GM03348 (cell line): ENCODE results near the gene SCAND1.
"Not testable (repeated sequence)": the region's sequence is repeated elsewhere in the genome, so short reads cannot be mapped to it uniquely, and the experiment has no call there.

ENCODE experiments used
- DNase-seq: peaks from one replicate; pipeline ENCODE4 v3.0.0; 2012; ENCODE audit warnings: low spot score

SCAND1 gene

DNA sequence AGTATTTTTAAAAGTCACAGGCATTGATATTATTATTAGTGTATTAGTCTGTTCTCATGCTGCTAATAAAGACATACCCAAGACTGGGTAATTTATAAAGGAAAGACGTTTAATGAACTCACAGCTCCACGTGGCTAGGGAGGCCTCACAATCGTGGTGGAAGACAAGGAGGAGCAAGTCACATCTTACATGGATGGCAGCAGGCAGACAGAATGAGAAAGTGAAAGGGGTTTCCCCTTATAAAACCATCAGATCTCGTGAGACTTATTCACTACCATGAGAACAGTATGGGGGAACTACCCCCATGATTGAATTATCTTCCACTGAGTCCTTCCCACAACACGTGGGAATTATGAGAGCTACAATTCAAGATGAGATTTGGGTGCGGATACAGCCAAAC is 5.0 kb upstream of the SCAND1 start:
- not testable (repeated sequence) for DNase-seq

DNA sequence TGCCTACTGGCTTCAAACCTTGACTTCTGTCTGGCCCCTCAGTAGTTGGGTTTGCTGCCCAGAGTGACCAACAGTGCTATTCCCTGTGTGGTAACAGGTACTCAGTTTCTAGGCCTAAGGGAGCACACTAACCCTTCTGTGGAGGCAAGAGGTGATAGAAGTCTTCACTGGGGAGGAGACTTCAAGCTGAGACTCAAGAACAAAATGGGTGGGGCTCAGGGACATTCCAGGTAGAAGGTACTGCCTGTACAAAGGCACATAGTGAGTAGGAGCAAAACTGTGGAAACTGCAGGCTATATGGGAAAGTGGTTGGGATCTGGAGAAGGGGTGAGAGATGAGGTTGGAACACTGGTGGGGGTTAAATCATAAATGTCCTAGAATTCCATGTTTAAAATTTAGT is 2.3 kb upstream of the SCAND1 start:
- DNase-seq = no peak

DNA sequence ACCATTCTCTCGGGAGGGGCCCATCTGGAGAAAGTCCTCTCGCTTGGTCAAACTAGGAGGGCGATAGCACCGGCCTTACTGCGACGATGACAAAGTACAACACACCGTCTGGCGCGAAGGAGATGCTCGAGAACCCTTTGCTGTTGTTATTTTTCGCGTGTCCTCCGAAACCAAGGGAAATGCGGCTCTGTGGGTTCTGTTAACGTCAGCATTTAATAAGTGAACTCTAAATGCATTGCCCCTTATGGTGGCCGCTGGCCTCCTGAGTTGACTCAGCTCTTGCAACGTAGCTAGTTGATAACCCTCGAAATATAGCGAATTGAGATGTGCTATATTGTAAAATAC is 577 bp upstream of the SCAND1 start:
- DNase-seq = no peak

DNA sequence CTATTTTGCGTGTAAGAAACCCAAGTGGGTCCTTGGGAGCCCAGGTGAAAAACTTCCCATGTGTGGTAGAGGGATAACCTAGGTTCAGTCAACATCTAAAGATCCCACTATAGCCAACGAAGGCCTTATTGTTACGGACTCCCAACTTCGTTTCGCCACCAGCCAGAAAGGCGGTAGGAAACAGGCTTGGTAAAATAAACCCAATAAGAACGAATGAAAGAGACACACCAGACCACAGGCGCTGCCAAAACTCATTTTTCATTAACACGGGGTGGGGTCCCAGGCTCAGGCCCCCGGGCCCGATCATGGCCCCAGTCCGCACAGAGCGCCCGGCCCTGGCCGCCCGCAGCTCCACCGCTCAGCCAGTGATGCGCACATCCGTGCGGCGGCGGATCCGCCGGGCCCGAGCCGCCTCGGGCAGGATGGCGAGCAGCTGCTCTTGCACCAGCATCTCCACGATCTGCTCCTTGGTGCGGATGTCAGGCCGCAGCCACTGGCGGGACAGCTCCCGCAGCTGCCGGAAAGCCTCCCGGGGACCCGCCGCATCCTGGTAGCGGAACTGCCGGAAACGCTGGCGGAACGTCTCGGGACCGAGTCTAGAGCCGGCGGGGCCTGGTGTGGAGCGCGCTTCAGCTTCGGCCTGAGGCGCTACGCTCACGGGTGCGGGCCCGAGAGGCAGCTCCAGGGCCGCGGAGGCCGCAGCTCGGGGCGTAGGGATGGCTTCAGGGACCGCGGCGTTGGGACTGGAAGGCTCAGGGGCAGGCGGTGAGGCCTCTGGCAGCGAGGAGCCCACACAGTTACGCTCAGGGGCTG is 709 bp downstream of the SCAND1 start:
- DNase-seq = peak; percentile 62

DNA sequence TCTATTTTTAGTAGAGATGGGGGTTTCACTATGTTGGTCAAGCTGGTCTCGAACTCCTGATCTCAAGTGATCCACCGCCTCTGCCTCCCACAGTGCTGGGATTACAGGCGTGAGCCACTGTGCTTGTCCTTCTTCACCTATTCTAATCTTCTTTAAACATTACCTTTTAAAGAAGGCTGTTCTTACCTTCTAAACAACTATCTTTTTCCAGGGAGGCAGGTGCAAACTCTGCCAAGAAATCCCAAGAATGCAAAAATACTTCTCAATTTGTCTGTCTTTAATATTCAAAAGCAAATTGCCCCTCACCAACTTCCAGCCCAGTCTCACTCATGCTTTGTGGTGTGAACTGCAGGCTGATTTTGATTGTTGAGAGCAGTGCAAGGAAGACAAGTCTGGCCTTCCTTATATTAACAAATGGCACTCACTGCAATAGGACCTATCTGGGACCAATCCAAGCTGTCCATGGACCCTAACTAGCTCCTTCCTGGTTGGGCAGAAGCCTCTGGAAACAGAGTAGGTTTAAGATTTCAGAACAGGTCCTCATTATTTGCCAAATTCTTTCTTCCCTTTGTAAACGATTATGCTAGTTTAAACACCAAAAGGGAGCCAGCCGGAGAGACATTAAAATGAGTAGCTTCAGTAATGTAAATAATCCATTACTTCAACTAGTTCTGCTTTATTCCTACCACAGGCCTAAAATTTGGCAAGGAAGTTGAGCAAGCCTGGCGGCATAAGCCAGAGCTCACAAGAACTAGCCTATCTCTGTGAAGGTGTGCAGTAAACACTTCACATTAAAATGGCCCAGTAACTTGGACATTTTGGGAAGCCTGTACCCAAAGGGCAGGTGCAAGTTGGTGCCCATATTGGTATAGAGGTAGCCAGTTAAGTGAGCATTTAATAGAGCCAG is 1.6 kb downstream of the SCAND1 start:
- peak; percentile 17 for DNase-seq

DNA sequence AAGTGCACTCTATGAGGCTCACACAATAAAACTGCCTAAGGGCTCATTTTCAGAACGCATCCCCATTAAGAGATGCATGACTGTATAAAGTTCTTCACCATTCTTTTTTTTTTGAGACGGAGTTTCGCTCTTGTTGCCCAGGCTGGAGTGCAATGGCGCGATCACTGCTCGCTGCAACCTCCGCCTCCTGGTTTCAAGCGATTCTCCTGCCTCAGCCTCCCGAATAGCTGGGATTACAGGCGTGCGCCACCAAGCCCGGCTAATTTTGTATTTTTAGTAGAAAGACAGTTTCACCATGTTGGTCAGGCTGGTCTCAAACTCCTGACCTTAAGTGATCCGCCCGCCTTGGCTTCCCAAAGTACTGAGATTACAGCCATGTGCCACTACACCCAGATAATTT is 2.2 kb downstream of the SCAND1 start:
- not testable (repeated sequence) for DNase-seq

DNA sequence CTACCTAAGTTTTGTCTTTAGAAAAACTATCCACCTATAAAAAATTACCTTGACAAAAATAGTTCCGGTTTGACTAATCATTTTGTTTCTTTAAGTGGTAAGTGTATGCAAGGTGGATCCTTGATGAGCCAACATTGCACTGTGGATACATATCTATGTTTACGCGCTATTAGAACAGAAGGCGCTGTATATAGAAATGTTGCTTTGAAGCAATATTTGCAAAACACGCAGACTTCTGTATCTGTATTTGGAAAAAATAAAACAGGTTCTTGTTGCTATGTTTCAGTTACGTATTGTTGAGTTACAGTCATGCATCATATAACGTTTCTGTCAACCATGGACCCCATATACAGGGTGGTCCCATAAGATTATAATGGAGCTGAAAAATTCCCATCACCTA is 4.2 kb downstream of the SCAND1 start:
- DNase-seq = no peak

DNA sequence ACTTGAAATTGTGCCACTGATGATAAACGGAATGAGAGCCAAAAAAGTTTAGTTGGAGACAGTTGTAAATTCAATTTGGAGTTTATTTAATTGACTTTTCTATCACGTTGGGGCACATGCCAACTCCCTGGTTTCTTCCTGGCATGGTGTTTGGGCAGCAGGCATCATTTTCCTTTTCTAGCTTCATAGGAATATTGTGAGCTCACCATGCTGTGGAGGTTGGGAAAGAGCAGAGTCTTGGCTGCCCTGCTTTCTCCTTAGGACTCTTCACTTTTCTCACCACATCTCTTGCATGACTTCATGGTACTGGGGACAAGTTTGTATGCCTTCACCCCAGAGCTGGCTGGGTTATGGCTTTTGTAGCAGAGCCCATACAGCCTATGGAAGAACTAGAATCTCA is 6.4 kb downstream of the SCAND1 start:
- DNase-seq = no peak

DNA sequence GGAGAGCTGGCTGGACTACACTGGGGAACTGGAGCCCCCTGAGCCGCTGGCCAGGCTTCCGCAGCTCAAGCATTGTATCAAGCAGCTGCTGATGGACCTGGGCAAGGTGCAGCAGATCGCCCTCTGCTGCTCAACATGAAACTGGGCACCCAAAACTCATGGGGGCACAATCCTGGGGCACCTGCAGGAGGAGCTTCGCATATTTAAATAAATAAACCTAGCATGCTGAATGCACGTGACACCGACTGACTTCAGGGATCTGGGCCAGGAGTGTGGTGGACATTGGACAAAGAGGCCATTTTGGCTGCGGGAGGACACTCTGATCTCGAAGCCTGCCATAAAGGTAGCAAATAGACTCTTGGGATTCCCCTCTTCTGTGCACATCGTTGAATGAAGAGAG is 6.8 kb downstream of the SCAND1 start:
- DNase-seq = peak; percentile 27

DNA sequence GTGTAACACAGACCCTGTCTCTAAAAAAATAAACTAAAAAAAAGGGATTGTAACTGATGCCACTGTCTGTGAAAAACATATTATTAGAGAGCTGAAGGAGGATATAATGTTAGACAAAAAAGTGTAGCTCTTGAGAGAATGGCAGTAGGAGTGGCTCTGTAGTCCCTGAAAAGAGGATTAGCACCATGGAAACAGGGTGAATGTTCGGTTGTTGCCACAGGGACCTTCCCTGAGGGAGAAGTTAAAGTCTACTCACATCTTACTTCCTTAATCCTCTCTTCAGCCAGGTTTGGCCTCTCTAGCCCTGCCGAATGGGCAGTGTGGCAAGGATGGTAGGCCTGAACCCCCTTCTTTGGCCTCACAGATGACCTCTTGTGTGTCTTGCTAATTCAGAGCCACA is 12.1 kb downstream of the SCAND1 start:
- no peak for DNase-seq

DNA sequence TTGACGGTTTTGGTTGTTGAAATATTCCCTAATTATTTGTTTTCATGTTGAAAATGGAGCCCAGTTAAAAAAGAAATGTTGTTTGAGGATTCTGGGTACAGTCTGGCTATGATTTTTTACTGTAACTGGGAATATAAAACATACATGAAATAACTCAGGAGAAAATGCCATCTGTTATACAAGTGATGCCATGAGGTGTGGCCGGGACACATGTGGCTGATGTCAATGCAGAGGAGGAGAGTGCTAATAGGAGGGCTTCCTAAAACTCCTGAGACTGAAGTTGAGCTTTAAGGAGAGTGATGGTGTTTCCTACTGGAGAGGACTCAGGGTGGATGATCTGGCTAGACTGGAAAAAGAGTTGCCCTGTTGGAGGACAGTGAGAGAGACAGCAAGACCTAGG is 12.7 kb downstream of the SCAND1 start:
- DNase-seq = no peak

DNA sequence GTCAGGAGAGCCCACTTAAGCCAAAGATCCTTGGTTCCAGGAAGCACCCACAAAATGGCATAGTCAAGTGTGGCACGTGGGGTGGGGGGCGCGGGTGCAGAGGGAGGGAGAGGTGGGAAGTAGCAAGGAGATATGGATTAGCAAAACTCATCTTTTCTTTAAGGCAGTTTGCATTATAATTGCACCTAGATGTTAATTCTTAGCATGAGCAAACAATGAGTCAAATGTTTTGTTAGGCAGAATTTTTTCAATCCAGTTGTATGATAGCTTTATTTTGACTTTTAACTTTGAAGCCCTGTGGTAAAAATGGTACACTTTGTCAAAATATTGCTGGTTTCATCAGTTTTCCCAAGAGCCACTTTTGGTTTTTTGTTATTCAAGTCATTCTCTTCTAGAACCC is 15.0 kb downstream of the SCAND1 start:
- DNase-seq = no peak

DNA sequence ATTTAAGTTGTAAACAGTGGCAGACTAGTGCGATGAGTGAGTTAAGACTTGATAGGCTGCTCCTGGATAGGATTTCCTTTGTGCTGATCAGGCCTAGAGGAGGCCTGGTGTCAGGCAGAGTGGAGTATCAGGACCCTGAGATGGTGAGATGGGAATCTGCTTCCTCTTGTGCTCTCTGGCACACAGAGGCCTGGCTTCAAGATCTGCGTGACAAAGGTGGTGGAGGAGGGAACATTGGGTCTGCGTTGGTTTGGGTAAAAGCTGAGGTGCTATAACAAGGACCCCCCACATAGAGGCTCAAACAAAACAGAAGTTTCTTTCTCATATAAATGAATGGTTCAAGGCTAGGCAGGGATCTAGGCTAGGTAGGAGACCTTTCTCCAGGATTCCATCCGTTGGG is 20.3 kb downstream of the SCAND1 start:
- DNase-seq = no peak

DNA sequence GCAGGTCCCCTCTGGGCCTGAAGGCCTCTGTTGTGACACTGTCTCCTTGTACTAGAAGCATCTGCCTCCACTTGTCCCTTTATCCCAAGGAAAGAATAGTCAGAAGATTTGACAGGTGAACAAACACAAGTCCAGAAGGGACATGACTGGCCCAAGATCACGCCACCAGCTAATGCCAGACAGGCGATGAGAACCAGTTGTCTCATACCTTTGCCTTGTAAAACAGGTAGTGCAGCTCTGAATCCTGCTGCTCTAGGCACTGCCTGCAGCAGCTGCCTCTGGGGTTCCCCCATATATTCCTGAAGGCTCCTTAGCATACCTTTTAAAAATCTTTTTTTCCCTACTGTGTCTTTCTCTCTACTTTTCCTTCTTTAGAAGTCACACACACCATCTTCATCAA is 25.0 kb downstream of the SCAND1 start:
- DNase-seq = no peak

DNA sequence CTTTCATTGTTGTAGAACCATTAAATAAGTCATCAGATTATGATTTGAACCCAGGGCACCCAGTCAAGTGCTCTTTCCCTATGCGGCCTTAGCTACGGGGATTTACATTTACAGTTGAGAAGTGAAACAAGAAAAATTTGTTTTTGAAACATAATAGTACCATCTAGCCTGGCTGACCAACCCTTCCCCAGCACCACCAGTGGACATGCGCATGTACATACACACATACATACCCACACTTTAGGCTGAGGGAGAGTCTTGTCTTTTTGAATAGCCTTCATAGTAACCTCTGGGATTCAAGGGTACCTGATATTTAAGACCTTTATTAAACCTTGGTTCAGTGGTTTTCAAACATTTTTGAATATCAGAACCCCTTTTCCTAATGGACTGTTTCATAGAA is 33.8 kb downstream of the SCAND1 start:
- no peak for DNase-seq

DNA sequence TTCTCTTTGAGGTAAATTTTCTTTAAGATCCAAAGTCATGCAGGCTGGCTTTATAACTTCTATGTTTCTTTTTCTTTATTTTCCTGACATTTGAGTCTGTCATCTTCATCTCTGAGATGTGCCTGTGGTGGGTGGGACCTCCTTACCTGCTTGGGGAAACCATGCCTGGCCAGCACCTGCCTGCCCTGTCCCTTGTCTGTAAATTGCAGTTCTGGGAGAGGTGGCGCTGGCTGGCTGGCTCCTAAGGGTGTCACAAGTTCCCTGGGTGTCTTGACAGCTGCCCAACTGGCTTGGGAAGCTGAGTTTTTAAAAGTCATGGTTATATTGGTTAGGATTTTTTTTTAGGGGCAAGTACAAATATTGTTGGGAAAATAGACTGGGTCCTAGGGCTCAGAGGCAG is 36.3 kb downstream of the SCAND1 start:
- no peak for DNase-seq

DNA sequence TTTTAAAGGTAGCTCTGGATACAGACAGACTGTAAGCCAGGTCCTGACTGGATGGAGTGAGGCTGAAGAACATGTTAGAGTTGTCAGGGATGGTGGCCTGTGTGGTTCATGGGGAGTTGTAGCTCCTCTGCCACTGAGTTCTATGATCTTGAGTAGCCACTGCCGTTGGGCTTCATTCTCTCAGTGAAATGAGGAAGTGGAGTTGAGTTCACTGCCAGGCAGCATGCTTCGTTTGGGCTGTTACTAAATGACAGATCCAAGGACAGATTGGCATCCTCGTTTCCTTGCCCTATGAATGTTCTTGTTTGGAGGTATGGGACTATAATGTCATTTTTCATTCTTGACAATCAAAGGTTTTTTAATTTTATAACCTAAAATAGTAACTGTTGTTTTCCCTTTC is 37.2 kb downstream of the SCAND1 start:
- DNase-seq = no peak

DNA sequence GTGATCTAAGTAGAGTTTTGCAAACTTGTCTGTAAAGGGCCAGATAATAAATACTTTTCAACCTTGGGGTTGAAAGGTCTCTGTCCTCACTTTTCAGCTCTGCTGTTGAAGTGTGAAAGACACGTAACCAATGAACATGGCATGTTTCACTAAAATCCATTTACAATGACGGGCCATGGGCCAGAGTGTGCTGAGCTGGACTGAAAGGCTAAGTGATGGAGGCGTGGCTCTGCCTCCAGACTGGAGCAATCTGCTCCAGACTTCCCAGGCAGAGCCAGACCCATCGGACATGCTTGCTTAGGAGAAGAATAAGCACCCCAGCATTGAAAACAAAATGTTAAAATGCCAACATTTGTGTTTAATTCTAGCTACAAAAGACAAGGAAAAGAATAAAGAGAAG is 41.4 kb downstream of the SCAND1 start:
- DNase-seq = peak; percentile 37

DNA sequence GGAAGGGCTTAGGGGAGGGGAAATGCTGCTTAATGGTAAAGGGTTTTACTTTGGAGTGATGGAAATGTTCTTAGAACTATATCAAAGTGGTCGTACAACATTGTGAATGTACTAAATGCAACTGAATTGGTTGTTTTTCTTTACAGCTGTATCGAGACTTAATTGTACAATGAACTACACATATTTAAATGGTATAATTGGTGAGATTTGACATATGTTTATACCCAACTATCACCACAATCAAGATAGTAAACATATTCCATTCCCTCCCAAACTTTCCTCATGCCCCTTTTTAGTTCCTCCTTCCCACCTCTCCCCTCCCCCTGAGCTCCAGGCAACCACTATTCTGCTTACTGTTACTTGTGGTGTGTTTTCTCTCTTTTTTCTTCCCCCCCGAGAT is 44.0 kb downstream of the SCAND1 start:
- no peak for DNase-seq

DNA sequence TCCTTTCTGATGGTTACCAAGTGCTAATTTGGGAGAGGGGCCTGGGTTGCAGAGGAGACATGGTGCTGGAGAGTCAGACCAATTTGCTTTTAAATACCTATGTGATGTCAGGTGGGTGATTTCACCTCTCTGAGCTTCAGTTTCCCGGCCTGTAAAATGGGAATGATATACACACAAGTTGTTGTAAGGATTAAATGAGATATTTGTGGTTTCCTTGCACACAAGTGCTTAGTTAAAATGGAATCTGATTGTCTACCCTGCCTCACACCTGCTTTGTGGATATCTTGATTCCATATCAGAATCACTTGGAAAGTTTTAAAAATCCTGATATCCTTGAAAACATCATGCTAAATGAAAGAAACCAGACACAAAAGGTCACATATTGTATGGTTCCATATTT is 44.5 kb downstream of the SCAND1 start:
- DNase-seq = no peak

DNA sequence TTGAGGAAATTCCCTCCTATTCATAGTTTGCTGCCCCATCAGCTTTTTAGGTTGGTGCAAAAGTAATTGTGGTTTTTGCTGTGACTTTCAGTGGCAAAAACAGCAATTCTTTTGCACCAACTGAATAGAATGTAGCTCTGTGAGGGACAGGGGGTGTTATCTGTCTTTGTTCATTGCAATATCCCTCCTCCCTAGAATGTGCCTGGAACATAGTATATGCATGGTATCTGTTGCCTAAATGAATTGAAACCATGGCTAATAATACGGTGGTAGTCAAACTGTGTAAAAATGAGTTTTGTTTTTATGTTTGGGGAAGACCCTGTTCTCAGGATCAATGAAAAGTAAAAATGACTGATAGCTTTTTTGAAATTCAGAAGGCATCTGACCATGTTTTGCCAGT is 45.1 kb downstream of the SCAND1 start:
- no peak for DNase-seq

DNA sequence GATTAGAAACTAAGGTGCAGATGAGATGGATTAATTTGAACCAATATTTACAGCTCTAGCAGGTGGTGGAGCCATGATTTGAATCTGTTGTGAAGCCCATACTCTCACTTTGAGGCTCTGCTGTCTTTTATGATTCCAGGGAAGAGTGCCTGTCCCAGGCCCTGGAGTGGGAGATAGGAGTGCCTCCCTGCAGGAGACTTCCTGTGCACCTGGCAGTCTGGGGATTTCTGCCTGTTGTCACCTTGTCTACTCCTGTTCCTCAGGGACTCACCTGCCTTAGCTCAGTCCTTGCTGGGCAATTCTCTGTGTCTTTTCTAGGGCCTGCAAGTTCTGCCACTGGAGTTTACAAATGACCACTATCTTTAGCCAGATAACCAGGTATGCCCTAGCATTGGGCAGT is 46.3 kb downstream of the SCAND1 start:
- DNase-seq = no peak

DNA sequence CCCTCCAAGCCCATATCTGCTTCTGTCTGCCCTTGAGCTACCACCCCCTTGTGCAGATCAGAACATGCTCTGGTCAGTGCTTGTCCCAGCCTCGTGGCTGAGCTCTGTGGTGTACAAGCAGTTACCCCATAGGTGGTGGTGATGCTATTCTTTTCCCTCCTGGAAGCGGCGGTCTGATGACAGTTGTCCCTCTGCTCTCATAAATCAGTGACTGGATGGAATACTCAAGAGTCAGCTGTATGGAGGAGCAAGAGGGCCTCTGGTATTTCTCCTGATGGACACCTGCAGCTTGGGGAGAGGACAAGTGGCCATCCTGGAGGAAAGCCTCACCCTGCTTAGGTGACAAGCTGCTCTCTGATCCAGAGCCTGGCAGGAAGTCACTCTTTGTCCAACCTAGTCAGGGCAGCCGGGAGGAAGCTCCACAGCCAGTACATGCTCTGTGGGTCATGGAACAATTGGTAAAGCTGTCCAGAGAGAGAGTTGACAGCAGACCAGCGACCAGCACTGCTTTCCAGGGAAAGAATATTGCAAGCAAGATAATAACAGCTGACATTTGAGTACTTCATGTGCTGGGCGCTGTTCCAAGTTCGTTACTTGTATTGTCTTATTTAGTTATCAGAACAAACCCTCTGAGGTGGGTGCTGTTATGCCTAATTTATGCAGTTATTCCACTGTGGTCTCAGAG is 47.1 kb downstream of the SCAND1 start:
- DNase-seq = no peak
